T-cell (primary cell): Measurements from ENCODE around the gene DENND4A. TPM values are rescaled to one million over a fixed set of nuclear protein-coding genes. Genes with fewer than 3 reads are reported as not detected.
A peak's percentile ranks its signal among the peaks of the same experiment; 100 is the strongest.

Source experiments
- ATAC-seq, 4 experiments: fragments of 200-7000 bp in 3 of 4; fragments of 150-1000 bp in 1 of 4; cut with Tn5 transposase; replicated peaks in 1 of 4; 1 replicate in 3 of 4; 2 replicates in 1 of 4; pipeline ENCODE4 v1.10.0; 2021; ENCODE audit warnings: moderate library complexity in 3 of 4, mild to moderate bottlenecking in 2 of 4, moderate number of reproducible peaks in 1 of 4
- CTCF ChIA-PET, 2 donors: fragments of 300-600 bp; sonication (Branson Sonifier 250); formaldehyde crosslinking; loops; one replicate each; lab custom pipeline; 2022; ENCODE audit warnings: antibody characterized with exemption in 2 of 2; lab: Charles Lee
- POLR2A ChIA-PET, 2 donors: fragments of 300-600 bp; sonication (Branson Sonifier 250); formaldehyde crosslinking; loops; one replicate each; lab custom pipeline; 2022; ENCODE audit warnings: antibody characterized with exemption in 2 of 2; lab: Charles Lee
- DNase-seq, 35 experiments: peaks; one replicate each; pipeline versions ENCODE4 v3.0.0 to v3.0.0-alpha.2; 2013 to 2023
- H3K27ac ChIP-seq: one replicate; pipeline ENCODE4 v1.5.1; 2013; ENCODE audit warnings: low read length
- H3K27me3 ChIP-seq, 2 experiments: replicated peaks in 1 of 2; 1 replicate in 1 of 2; 2 replicates in 1 of 2; pipeline versions ENCODE4 v1.6.1 to v1.7.0; 2013; ENCODE audit warnings: low read length in 1 of 2, mixed read lengths in 1 of 2; ENCODE audit not compliant: control insufficient read depth in 2 of 2, insufficient read depth in 2 of 2; ENCODE audit errors: extremely low read depth in 1 of 2
- H3K36me3 ChIP-seq, 2 donors: 1 replicate in 1 of 2; 2 replicates in 1 of 2; pipeline versions ENCODE4 v1.6.1 to v1.7.0; 2013; ENCODE audit warnings: low read length in 1 of 2; ENCODE audit not compliant: control insufficient read depth in 2 of 2, insufficient read depth in 1 of 2; ENCODE audit errors: extremely low read depth in 1 of 2
- H3K4me1 ChIP-seq, 2 experiments: 1 replicate in 1 of 2; 2 replicates in 1 of 2; pipeline versions ENCODE4 v1.6.1 to v1.7.0; 2013; ENCODE audit warnings: low read length in 2 of 2, mixed read lengths in 1 of 2; ENCODE audit not compliant: insufficient read depth in 2 of 2, control insufficient read depth in 1 of 2; ENCODE audit errors: extremely low read depth in 1 of 2
- H3K4me3 ChIP-seq, 2 donors: 1 replicate in 1 of 2; 2 replicates in 1 of 2; pipeline versions ENCODE4 v1.5.1 to v1.7.0; 2013; ENCODE audit warnings: mild to moderate bottlenecking in 2 of 2, low read length in 1 of 2, moderate library complexity in 1 of 2; ENCODE audit not compliant: control insufficient read depth in 1 of 2; ENCODE audit errors: extremely low read depth in 1 of 2
- H3K9me3 ChIP-seq: 2 replicates; pipeline ENCODE4 v1.7.0; 2013
- H3K27ac Mint-ChIP-seq, 2 donors: one replicate each; pipeline ENCODE4 v1.8.0; 2020 to 2021; ENCODE audit warnings: mild to moderate bottlenecking in 2 of 2, mixed read lengths in 2 of 2
- H3K27me3 Mint-ChIP-seq, 2 donors: one replicate each; pipeline ENCODE4 v1.8.0; 2021 to 2022; ENCODE audit warnings: mixed read lengths in 2 of 2
- H3K36me3 Mint-ChIP-seq: one replicate; pipeline ENCODE4 v1.8.0; 2021; ENCODE audit warnings: mixed read lengths
- H3K4me1 Mint-ChIP-seq, 3 donors: one replicate each; pipeline ENCODE4 v1.8.0; 2020 to 2022; ENCODE audit warnings: mixed read lengths in 3 of 3, mild to moderate bottlenecking in 1 of 3
- H3K4me3 Mint-ChIP-seq, 3 donors: one replicate each; pipeline ENCODE4 v1.8.0; 2020 to 2022; ENCODE audit warnings: mild to moderate bottlenecking in 3 of 3, mixed read lengths in 3 of 3, moderate library complexity in 3 of 3
- H3K9me3 Mint-ChIP-seq, 3 donors: one replicate each; pipeline ENCODE4 v1.8.0; 2020 to 2022; ENCODE audit warnings: mixed read lengths in 3 of 3
- WGBS: methylation state at CpG from one replicate; pipeline ENCODE4 v1.1.5; 2013; ENCODE audit warnings: missing lambda C conversion rate; ENCODE audit not compliant: insufficient coverage; 5-methylcytosine and 5-hydroxymethylcytosine counted together
- total RNA-seq, 35 experiments: library from RNA in 6 of 35; stranded (reverse) in 6 of 35; fragments of 120-200 nt in 1 of 35; gene quantifications; one replicate each; pipeline versions ENCODE4 v1.2.1 to v1.2.4 and lab custom pipeline; 2013 to 2026

The DENND4A gene
- total RNA-seq, 5 donors from 2014 or later (not counting 1 experiment from before 2014, with no cell fraction given) = 49.7 to 76.3 (median 57.1) TPM

DNA sequence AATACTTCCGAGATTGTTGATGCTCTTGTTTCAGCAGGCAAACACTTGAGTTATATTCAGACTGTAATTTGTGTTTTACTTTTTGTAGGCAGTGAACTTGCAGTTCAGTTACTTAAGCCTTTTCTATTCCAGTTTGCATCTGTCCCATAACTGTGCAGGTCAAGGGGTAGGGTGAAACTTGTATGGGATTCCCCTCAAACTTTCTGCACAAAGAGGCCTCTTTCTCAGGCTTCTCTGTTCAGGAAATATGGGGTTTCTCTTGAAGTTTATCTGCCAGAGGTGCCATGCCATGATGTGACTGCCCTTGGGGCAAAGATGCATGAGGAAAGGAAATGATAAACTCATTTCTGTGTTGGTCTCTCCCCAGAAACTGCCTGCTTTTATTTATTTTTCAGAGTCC, 103.6 kb downstream of the DENND4A start:
- POLR2A ChIA-PET = no interaction called here
- peaks cover 67% of the 10 kb centered on the region for H3K36me3 Mint-ChIP-seq

DNA sequence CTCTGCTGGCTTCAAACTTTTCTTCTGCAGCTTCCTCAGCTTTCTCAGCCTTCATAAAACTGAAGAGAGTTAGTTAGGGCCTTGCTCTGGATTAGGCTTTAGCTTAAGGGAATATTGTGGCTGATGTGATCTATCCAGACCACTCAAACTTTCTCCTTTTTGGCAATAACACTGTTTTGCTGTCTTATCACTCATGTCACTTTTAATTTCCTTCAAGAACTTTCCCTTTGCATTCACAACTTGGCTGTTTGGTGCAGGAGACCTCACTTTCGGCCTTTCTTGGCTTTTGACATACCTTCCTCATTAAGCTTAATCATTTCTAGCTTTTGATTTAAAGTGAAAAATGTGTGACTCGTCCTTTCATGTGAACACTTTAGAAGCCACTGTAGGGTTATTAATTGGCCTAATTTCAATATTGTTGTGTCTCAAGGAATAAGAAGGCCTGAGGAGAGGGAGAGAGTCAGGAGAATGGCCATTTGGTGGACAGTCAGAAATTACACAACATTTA, 109.6 kb downstream of the DENND4A start:
- Histone ChIP-seq H3K27me3 (no peaks in the 10 kb centered on the region), H3K4me1 (no peaks in the 10 kb centered on the region), H3K9me3 (no peaks in the 10 kb centered on the region), H3K27ac (no peak overlapping the region), H3K36me3 (peaks cover 0 to 3% of the 10 kb centered on the region in 2 donors), H3K4me3 (no peak overlapping the region)
- no peaks in the 10 kb centered on the region for H3K27me3 Mint-ChIP-seq
- CTCF ChIA-PET = interaction anchor here in 1 of 2 donors (0.6 to 1.0 kb wide), 2 partner anchors 30 to 185 kb away, joined by 5 to 6 read pairs; no protein-coding TSS in a partner anchor
- peaks cover 25% of the 10 kb centered on the region for H3K36me3 Mint-ChIP-seq
- no peak for ATAC-seq
- peak overlapping the region in 1 of 2 donors; percentile 8 for H3K27ac Mint-ChIP-seq
- H3K9me3 Mint-ChIP-seq = no peaks in the 10 kb centered on the region
- no peak for DNase-seq
- peaks cover 0 to 9% (median 2%) of the 10 kb centered on the region in 3 donors for H3K4me1 Mint-ChIP-seq
- no peak overlapping the region for H3K4me3 Mint-ChIP-seq
- POLR2A ChIA-PET = interaction anchor here in 1 of 2 donors (0.6 to 0.7 kb wide), 4 partner anchors 39 to 328 kb away, joined by 3 read pairs; no protein-coding TSS in a partner anchor
- whole genome bisulfite sequencing = 60% methylated on average over 1 of the region's 2 CpGs

More for the DNA sequence above, 103.6 kb downstream of the DENND4A start:
- H3K4me1 Mint-ChIP-seq = peaks cover 0 to 4% (median 2%) of the 10 kb centered on the region in 3 donors
- no peak overlapping the region for H3K27ac Mint-ChIP-seq
- no peak overlapping the region for H3K4me3 Mint-ChIP-seq
- CTCF ChIA-PET = no interaction called here
- peaks cover 0 to 4% (median 0%) of the 10 kb centered on the region in 3 donors for H3K9me3 Mint-ChIP-seq
- no peaks in the 10 kb centered on the region for H3K27me3 ChIP-seq
- H3K36me3 ChIP-seq = peaks cover 5 to 39% of the 10 kb centered on the region in 2 donors
- H3K4me3 ChIP-seq = no peak overlapping the region
- H3K9me3 ChIP-seq = peaks cover 2% of the 10 kb centered on the region
- H3K27me3 Mint-ChIP-seq = no peaks in the 10 kb centered on the region
- H3K27ac ChIP-seq = no peak overlapping the region
- no peak for DNase-seq
- no peak for ATAC-seq
- WGBS = no CpG with 5 or more reads among the region's 1 CpG
- H3K4me1 ChIP-seq = no peaks in the 10 kb centered on the region

DNA sequence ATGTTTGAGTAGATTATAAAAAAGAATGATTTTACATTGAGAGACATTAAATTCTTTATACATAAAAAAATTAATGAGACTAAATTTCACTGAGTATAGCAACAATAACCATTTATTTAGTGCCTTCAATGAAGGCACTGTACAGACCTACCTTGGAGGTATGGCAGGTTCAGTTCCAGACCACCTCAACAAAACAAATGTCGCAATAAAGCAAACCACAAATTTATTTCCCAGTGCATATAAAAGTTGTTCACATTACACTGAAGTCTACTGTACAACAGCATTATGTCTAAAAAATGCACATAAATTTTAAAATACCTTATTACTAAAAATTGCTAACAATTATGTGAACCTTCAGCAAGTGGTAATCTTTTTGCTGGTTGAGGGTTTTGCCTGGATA, 111.5 kb downstream of the DENND4A start:
- Mint-ChIP-seq H3K4me1 (peaks cover 0 to 9% (median 2%) of the 10 kb centered on the region in 3 donors), H3K27me3 (no peaks in the 10 kb centered on the region), H3K4me3 (no peak overlapping the region), H3K36me3 (peaks cover 15% of the 10 kb centered on the region), H3K9me3 (no peaks in the 10 kb centered on the region), H3K27ac (peak overlapping the region in 1 of 2 donors; percentile 22)
- POLR2A ChIA-PET = no interaction called here
- peaks cover 3 to 5% of the 10 kb centered on the region in 2 donors for H3K36me3 ChIP-seq
- no peaks in the 10 kb centered on the region for H3K4me1 ChIP-seq
- ATAC-seq (no peak), DNase-seq (no peak)
- no peaks in the 10 kb centered on the region for H3K27me3 ChIP-seq
- no peaks in the 10 kb centered on the region for H3K9me3 ChIP-seq
- H3K27ac ChIP-seq = no peak overlapping the region
- CTCF ChIA-PET = no interaction called here
- 100% methylated on average over 1 of the region's 1 CpG for WGBS
- H3K4me3 ChIP-seq = no peak overlapping the region

DNA sequence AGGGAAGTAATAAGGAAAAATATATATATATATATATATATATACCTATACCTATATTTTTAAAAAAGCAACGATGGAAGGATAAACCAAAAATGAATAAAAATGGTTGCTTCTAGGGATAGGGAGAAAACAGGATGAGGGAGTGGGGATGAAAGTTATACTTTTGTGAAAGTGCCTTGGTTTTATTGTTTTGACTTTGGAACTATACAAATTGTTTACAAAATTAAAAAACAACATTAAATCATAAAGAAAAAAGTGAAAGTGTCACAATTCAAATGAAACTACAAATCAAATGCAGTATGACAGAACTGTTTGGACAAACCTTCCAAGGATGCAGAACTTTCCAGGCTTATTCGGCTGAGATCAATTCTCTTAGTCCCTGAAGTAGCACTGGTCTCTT, 116.0 kb downstream of the DENND4A start:
- no peaks in the 10 kb centered on the region for H3K9me3 ChIP-seq
- no peak overlapping the region for H3K4me3 Mint-ChIP-seq
- DNase-seq = no peak
- H3K36me3 ChIP-seq = peaks cover 3 to 35% of the 10 kb centered on the region in 2 donors
- no peak overlapping the region for H3K27ac Mint-ChIP-seq
- ChIA-PET POLR2A (no interaction called here), CTCF (no interaction called here)
- H3K27ac ChIP-seq = no peak overlapping the region
- no peak overlapping the region for H3K4me3 ChIP-seq
- no peaks in the 10 kb centered on the region for H3K9me3 Mint-ChIP-seq
- H3K27me3 ChIP-seq = no peaks in the 10 kb centered on the region
- no peaks in the 10 kb centered on the region for H3K27me3 Mint-ChIP-seq
- 88% methylated on average over 1 of the region's 2 CpGs for WGBS
- no peaks in the 10 kb centered on the region for H3K4me1 Mint-ChIP-seq
- peaks cover 20% of the 10 kb centered on the region for H3K36me3 Mint-ChIP-seq
- ATAC-seq = no peak
- H3K4me1 ChIP-seq = no peaks in the 10 kb centered on the region

DNA sequence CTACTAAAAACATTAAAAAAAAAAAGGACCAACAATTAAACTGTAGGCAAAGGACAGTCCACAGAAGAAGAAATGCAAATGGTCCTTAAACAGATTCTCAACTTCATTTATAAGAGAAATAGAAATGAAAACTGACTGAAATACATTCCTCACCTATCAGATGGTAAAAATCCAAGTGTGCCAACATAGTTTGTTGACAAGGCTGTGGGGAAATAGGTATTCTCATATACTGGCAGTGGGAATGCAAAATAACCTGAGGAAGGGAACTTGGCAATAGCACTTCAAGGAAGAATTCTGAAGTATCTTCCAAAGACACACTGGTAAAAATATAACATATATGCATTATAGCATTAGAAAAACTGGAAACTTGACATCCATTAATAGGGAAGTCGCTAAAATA, 116.5 kb downstream of the DENND4A start:
- DNase-seq (no peak), ATAC-seq (no peak)
- Histone ChIP-seq H3K27ac (no peak overlapping the region), H3K27me3 (no peaks in the 10 kb centered on the region), H3K4me1 (no peaks in the 10 kb centered on the region), H3K9me3 (no peaks in the 10 kb centered on the region), H3K36me3 (peaks cover 3 to 38% of the 10 kb centered on the region in 2 donors), H3K4me3 (no peak overlapping the region)
- no CpG with 5 or more reads among the region's 1 CpG for WGBS
- H3K9me3 Mint-ChIP-seq = no peaks in the 10 kb centered on the region
- H3K4me3 Mint-ChIP-seq = no peak overlapping the region
- H3K36me3 Mint-ChIP-seq = peaks cover 22% of the 10 kb centered on the region
- CTCF ChIA-PET = no interaction called here
- POLR2A ChIA-PET = no interaction called here
- H3K4me1 Mint-ChIP-seq = no peaks in the 10 kb centered on the region
- H3K27me3 Mint-ChIP-seq = no peaks in the 10 kb centered on the region
- peak overlapping the region in 1 of 2 donors; percentile 44 for H3K27ac Mint-ChIP-seq

DNA sequence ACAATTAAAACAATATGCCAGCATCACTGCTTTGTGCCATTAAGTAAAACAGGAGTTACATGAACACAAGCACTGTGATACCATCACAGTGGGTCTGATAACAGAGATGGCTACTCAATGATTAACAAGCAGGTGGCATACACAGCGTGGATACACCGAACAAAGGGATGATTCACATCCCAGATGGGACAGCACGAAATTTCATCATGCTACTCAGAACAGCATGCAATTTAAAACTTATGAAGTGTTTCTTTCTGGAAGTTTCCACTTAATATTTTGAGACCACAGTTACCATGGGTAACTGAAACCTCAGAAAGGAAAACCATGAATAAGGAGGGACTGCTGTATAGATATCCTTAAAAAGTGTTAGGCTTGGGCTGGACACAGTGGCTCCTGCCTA, 125.8 kb downstream of the DENND4A start:
- H3K9me3 Mint-ChIP-seq = no peaks in the 10 kb centered on the region
- H3K36me3 Mint-ChIP-seq = peaks cover 46% of the 10 kb centered on the region
- ChIA-PET POLR2A (no interaction called here), CTCF (no interaction called here)
- H3K9me3 ChIP-seq = no peaks in the 10 kb centered on the region
- no peak overlapping the region for H3K4me3 Mint-ChIP-seq
- H3K4me1 Mint-ChIP-seq = no peaks in the 10 kb centered on the region
- no peak overlapping the region for H3K27ac Mint-ChIP-seq
- no peak overlapping the region for H3K4me3 ChIP-seq
- no CpG with 5 or more reads among the region's 3 CpGs for WGBS
- H3K27ac ChIP-seq = no peak overlapping the region
- no peaks in the 10 kb centered on the region for H3K4me1 ChIP-seq
- peaks cover 10 to 81% of the 10 kb centered on the region in 2 donors for H3K36me3 ChIP-seq
- no peaks in the 10 kb centered on the region for H3K27me3 Mint-ChIP-seq
- DNase-seq = no peak
- H3K27me3 ChIP-seq = no peaks in the 10 kb centered on the region
- no peak for ATAC-seq
